Thymus (tissue), 11 donors: ENCODE data around the gene PI4KB. TPM values are rescaled to one million over a fixed set of nuclear protein-coding genes. Genes with fewer than 3 reads are reported as not detected.

Source experiments
- DNase-seq, 9 donors: peaks; one replicate each; pipeline ENCODE4 v3.0.0-alpha.2; 2013; ENCODE audit warnings: low spot score in 9 of 9, low read depth in 6 of 9, missing footprints in 1 of 9
- H3K27ac ChIP-seq, 2 donors: one replicate each; pipeline ENCODE4 v1.5.1; 2013; ENCODE audit warnings: control low read depth in 1 of 2, low read depth in 1 of 2, low read length in 1 of 2, mild to moderate bottlenecking in 1 of 2, moderate library complexity in 1 of 2
- H3K27me3 ChIP-seq, 2 donors: one replicate each; pipeline ENCODE4 v1.5.1; 2013; ENCODE audit warnings: low read length in 1 of 2; ENCODE audit not compliant: control insufficient read depth in 2 of 2, insufficient read depth in 1 of 2
- H3K36me3 ChIP-seq, 2 donors: one replicate each; pipeline ENCODE4 v1.5.1; 2013; ENCODE audit warnings: low read length in 1 of 2, mild to moderate bottlenecking in 1 of 2, moderate library complexity in 1 of 2; ENCODE audit not compliant: control insufficient read depth in 2 of 2, insufficient read depth in 2 of 2
- H3K4me1 ChIP-seq, 2 donors: one replicate each; pipeline ENCODE4 v1.5.1; 2013; ENCODE audit warnings: low read length in 2 of 2; ENCODE audit not compliant: control insufficient read depth in 2 of 2, insufficient read depth in 2 of 2
- H3K4me3 ChIP-seq, 2 donors: one replicate each; pipeline ENCODE4 v1.5.1; 2013; ENCODE audit warnings: low read length in 2 of 2, control low read depth in 1 of 2, mild to moderate bottlenecking in 1 of 2
- H3K9me3 ChIP-seq, 2 donors: one replicate each; pipeline ENCODE4 v1.5.1; 2013; ENCODE audit warnings: low read length in 1 of 2, mild to moderate bottlenecking in 1 of 2; ENCODE audit not compliant: control insufficient read depth in 2 of 2, insufficient read depth in 1 of 2
- WGBS: extraction: QIAGEN DNeasy Blood & Tissue Kit; methylation state at CpG from one replicate; pipeline ENCODE4 v1.1.7; 2013; 5-methylcytosine and 5-hydroxymethylcytosine counted together
- polyA plus RNA-seq: library from polyadenylated mRNA; stranded (reverse); fragments of 200-250 nt; gene quantifications from one replicate; pipeline ENCODE4 v1.2.3, GENCODE V29; 2013
- total RNA-seq: library from RNA; stranded (reverse); fragments of 120-200 nt; gene quantifications from one replicate; pipeline ENCODE4 v1.2.4, GENCODE V29; 2013
- donor health status: healthy.

The PI4KB gene
- total and polyA plus RNA-seq, 2 donors: 29.0 to 31.8 TPM

DNA sequence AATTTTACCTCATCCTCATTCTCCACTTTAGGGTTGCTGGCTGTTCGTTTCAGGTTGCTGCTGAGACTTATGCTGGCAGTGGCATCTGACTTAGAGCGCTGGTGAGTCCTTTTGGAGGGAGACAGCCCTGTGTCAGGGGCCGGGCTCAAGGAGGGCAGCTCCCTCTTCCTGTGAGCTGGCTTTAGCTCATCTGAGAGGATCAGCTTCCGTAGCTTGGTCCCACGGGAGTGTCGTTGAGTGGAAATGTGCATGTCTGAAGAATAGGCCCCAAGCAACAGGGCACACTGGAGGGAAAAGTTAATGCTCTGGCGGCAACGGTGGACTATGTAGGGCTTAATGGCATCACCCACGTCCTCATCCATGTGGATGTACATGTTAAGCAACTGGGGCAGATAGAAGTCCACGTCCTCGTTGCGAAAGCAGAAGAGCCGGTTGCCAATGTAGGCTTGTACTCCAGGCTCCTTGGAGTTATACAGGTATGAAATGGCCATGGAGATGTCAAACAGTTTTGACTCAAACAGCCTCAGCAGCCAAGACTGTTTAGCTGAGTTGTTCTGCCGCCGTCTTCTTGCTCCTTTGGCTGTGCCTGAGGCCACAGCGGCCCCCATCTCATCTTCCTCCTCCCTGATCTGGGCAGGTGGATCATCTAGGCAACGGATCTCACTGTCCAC, 11.5 kb downstream of the PI4KB start:
- H3K27ac ChIP-seq: no peak overlapping the region
- no peaks in the 10 kb centered on the region for H3K27me3 ChIP-seq
- no peak overlapping the region for H3K4me3 ChIP-seq
- WGBS: 98% methylated on average over 17 of the region's 17 CpGs
- DNase-seq: no peak
- no peaks in the 10 kb centered on the region for H3K4me1 ChIP-seq
- no peaks in the 10 kb centered on the region for H3K9me3 ChIP-seq
- H3K36me3 ChIP-seq: peaks cover 63 to 86% of the 10 kb centered on the region in 2 donors

DNA sequence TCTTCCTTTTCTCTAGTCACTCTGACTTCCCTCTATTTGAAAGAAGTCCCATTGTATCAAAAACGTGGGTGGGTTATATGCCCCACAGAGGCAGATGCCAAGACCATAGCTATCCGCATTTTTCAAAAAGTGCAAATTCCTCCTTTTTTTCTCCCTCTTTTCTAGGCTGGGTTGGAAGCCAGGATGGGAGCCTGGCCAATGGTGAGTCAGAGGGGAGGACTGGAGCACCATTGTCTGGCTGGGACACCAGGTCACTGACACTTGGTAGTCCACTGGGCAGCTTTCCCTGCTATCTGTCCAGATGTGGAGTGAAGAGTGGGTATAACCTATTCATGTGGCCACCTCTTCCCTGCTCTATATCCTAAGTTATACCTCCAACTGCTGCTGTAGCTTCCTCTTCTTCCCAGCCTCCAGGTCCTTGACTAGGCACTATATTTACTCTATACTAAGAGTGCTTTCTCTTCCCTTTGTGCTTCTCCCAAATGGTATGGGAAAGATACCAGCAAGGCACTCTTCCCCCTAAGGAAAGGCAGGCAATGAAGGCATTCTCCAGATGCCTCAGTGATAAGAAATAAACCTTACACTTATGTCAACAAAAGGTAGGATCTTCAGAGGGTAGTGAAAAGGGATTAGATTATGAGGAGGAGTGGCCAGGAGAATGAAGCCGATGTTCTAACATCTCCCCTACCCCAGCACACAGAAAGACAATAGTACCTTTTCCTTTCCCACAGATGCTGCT, 12.9 kb downstream of the PI4KB start:
- Histone ChIP-seq H3K9me3 (no peaks in the 10 kb centered on the region), H3K4me1 (no peaks in the 10 kb centered on the region), H3K4me3 (no peak overlapping the region), H3K27me3 (no peaks in the 10 kb centered on the region), H3K27ac (no peak overlapping the region), H3K36me3 (peaks cover 65 to 88% of the 10 kb centered on the region in 2 donors)
- DNase-seq: no peak
- 92% methylated on average over 3 of the region's 3 CpGs for WGBS

DNA sequence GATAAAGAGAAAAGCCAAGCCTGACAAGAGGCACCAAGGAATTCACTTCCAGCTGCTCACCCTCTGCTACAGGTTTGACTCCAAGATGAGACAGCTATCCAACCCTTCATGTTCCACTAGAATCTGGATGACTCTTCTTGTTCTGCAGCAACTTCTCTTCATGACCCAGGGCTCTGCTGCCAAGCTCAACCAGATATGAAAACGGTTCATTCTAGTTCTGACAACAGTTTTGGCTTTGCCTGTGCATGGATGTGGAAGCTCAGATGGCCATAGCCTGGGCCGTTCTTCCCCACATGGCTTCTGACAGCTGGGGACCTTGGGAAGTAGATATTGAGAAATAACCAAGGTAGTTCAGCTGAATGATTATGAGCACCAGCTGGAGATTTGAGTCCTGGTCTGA, 13.7 kb downstream of the PI4KB start:
- Histone ChIP-seq H3K27me3 (no peaks in the 10 kb centered on the region), H3K9me3 (no peaks in the 10 kb centered on the region), H3K27ac (no peak overlapping the region), H3K36me3 (peaks cover 68 to 88% of the 10 kb centered on the region in 2 donors), H3K4me3 (no peak overlapping the region), H3K4me1 (no peaks in the 10 kb centered on the region)
- DNase-seq: no peak
- WGBS: 96% methylated on average over 2 of the region's 2 CpGs

DNA sequence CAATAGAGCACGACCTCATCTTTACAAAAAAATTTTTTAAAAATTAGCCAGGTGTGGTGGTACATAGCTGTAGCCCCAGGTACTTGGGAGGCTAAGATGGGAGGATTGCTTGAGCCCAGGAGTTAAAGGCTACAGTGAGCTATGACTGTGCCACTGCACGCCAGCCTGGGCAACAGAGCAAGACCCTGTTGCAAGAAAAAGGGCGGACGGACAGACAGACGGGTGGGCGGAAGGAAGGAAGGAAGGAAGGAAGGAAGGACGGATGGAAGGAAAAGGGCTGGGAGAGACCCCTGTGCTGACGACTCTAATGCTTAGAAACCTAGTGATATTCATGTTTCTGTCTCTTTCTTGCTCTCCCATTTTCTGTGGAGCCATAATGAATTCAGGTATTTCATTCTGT, 14.4 kb downstream of the PI4KB start:
- no peak for DNase-seq
- no peaks in the 10 kb centered on the region for H3K4me1 ChIP-seq
- H3K36me3 ChIP-seq: peaks cover 75 to 94% of the 10 kb centered on the region in 2 donors
- no peak overlapping the region for H3K4me3 ChIP-seq
- H3K27me3 ChIP-seq: no peaks in the 10 kb centered on the region
- no peaks in the 10 kb centered on the region for H3K9me3 ChIP-seq
- 97% methylated on average over 8 of the region's 8 CpGs for WGBS
- H3K27ac ChIP-seq: no peak overlapping the region

- Histone ChIP-seq H3K4me1 (no peaks in the 10 kb centered on the region), H3K36me3 (peaks cover 79 to 94% of the 10 kb centered on the region in 2 donors), H3K4me3 (no peak overlapping the region), H3K9me3 (no peaks in the 10 kb centered on the region), H3K27me3 (no peaks in the 10 kb centered on the region), H3K27ac (no peak overlapping the region)
- DNase-seq: no peak
- WGBS: 96% methylated on average over 4 of the region's 4 CpGs
Measured at GRCh38 chr1:151312411-151312810, 14.8 kb downstream of the PI4KB start.

DNA sequence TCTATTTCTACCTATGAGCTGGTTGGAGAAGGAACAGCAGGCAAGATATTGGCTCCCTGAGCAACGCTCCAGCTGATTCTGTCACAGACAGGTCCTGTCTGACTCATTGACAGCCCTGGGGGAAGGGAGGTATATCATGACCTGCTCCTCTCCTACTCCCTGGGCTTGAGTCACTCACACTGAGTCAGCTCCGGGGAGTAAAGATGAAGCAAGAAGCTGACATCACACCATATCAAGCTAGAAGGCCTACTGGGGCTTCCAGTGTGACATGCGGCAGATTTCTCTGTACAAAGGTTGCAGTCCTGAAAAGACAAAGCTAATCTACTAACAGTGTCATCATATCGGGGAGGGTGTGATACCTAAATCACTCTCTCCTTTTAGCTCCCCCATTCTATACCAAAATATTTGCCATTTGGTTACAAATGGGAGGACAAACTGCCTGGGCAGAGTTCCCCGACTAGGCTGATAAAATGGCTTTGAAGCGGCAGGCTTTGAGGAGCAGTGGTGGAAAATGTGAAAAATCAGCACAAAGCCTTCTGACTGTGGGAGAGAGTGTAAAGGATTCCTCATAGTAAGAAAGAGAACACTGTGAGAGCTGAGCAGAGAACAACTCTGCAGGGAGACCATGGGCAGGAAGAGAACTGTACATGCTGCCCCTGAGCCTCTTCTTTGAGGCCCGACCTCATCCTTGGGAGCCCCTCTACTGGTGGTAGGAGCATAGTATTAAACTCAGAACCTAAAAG, 15.5 kb downstream of the PI4KB start:
- Histone ChIP-seq H3K4me3 (no peak overlapping the region), H3K36me3 (peaks cover 85 to 94% of the 10 kb centered on the region in 2 donors), H3K9me3 (no peaks in the 10 kb centered on the region), H3K27ac (peak overlapping the region in 1 of 2 donors; percentile 64), H3K4me1 (no peaks in the 10 kb centered on the region), H3K27me3 (no peaks in the 10 kb centered on the region)
- no peak for DNase-seq
- WGBS: 93% methylated on average over 7 of the region's 7 CpGs

DNA sequence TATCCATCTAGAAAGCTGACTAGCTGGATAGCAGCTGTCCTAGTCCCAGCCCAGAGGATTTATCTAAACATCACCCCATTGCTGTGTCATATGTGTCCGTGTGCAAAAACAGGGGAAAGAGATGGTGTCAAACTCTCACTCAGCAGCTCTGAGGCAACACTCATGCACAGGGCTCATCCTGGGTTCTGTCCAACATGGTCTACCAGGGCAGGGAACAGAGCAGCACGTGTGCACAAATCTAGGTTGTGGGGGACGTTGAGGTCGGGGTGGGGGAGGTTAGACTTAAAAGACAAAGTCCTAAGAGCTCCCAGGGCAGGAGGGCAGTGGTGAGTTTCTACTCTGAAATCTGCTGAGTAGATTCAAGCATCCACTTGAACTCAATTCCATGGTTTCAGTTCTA, 16.2 kb downstream of the PI4KB start:
- no peaks in the 10 kb centered on the region for H3K4me1 ChIP-seq
- 96% methylated on average over 4 of the region's 4 CpGs for WGBS

GRCh38 chr1:151309811-151310323, 17.3 kb downstream of the PI4KB start:
- 94% methylated on average over 7 of the region's 7 CpGs for WGBS
- no peak for DNase-seq
- H3K4me1 ChIP-seq: no peaks in the 10 kb centered on the region

More for the DNA sequence above, 16.2 kb downstream of the PI4KB start:
- Histone ChIP-seq H3K36me3 (peaks cover 87 to 93% of the 10 kb centered on the region in 2 donors), H3K4me3 (no peak overlapping the region), H3K27me3 (no peaks in the 10 kb centered on the region), H3K9me3 (no peaks in the 10 kb centered on the region), H3K27ac (no peak overlapping the region)
- DNase-seq: no peak

More at GRCh38 chr1:151309811-151310323, 17.3 kb downstream of the PI4KB start:
- no peak overlapping the region for H3K27ac ChIP-seq
- H3K4me3 ChIP-seq: no peak overlapping the region
- H3K27me3 ChIP-seq: no peaks in the 10 kb centered on the region
- H3K9me3 ChIP-seq: no peaks in the 10 kb centered on the region
- peaks cover 88 to 94% of the 10 kb centered on the region in 2 donors for H3K36me3 ChIP-seq
